ENCODE results near the gene DIABLO.

Gene DIABLO

DNA sequence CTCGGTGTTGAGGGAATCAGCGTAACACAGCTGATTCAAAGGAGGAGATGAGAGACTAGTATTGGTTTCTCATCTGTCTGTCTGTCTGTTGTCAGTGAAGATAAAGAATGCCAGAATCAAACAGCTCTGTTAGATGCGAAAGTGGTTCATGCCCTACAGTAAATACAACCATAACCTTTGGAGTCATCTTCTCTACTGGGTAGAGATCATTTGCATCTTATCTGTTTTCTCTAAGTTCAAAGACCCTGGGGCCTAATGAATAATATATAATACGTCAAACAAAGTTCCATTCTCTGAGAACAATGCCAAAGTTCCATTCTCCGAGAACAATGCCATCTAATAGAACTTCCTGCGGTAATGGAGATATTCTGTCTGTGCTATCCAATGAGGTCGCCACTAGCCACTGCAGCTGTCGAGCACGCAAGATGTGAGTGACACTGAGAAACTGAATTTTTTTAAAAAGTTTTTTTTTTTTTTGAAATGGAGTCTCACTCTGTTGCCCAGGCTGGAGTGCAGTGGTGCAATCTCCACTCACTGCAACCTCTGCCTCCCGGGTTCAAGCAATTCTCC lies 58.4 kb downstream of the DIABLO start:
- TF ChIP-seq, protein P1, sequence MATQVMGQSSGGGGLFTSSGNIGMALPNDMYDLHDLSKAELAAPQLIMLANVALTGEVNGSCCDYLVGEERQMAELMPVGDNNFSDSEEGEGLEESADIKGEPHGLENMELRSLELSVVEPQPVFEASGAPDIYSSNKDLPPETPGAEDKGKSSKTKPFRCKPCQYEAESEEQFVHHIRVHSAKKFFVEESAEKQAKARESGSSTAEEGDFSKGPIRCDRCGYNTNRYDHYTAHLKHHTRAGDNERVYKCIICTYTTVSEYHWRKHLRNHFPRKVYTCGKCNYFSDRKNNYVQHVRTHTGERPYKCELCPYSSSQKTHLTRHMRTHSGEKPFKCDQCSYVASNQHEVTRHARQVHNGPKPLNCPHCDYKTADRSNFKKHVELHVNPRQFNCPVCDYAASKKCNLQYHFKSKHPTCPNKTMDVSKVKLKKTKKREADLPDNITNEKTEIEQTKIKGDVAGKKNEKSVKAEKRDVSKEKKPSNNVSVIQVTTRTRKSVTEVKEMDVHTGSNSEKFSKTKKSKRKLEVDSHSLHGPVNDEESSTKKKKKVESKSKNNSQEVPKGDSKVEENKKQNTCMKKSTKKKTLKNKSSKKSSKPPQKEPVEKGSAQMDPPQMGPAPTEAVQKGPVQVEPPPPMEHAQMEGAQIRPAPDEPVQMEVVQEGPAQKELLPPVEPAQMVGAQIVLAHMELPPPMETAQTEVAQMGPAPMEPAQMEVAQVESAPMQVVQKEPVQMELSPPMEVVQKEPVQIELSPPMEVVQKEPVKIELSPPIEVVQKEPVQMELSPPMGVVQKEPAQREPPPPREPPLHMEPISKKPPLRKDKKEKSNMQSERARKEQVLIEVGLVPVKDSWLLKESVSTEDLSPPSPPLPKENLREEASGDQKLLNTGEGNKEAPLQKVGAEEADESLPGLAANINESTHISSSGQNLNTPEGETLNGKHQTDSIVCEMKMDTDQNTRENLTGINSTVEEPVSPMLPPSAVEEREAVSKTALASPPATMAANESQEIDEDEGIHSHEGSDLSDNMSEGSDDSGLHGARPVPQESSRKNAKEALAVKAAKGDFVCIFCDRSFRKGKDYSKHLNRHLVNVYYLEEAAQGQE (IDR thresholded peaks at IDR 0.05; ENCODE audit: low read depth): no peak
- no peak for TF ChIP-seq NFIC (IDR thresholded peaks at IDR 0.05)
- no peak for TF ChIP-seq TAF1 (IDR thresholded peaks at IDR 0.05; ENCODE audit: low read depth)
- no peak for TF ChIP-seq ZBTB7A (IDR thresholded peaks at IDR 0.05; ENCODE audit: low read depth)
- TF ChIP-seq, protein P2, sequence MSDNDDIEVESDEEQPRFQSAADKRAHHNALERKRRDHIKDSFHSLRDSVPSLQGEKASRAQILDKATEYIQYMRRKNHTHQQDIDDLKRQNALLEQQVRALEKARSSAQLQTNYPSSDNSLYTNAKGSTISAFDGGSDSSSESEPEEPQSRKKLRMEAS (IDR thresholded peaks at IDR 0.05): no peak
- TF ChIP-seq CEBPB (IDR thresholded peaks at IDR 0.05): no peak

DNA sequence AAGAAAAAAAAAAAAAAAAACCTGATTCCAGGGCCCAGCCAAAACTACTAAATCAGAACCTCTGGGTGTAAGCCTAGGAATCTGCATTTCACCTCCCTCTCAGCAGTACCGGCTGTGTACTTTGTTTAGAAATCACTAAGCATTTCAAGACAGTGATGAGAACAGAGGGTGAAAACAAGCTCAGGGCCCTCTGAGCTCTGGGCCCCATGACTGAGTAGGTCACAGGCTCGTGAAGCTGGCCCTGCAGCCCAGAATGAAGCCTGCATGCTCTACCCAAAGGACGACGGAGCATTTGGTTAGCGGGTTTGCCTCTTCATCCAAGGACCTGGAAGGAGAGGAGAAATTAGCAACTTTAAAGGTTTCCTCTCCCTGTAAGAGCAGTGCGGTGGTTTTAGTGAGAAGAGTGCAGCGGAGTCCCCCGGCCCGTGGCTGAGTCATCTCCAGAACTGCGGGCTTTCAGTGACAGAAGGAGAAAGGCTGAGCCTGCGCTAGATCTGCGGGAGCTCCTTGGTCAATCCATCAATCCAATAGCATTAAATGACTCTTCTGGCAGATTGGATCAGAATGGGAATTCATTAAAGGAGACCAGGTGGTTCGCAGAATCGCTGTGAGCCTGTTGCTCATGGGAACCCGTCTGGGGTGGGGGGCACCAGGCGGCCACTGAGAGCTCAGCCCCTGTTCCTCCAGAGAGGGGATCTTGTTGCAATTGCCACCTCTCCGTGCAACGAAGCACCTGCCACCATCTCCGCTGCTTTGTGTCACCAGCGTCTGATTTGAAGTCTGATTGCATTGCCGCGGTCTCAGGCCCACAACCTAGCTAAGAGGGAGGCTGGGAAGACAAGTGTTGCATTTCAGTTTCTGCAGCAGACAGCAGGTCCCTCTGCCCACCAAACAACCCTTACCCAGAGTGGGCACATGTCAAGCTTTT lies 59.2 kb downstream of the DIABLO start:
- no peak for TF ChIP-seq EP300 (IDR thresholded peaks at IDR 0.05; ENCODE audit: borderline replicate concordance)
- no peak for TF ChIP-seq FOXM1 (IDR thresholded peaks at IDR 0.05; ENCODE audit: borderline replicate concordance, low read depth)
- TF ChIP-seq RAD21 (IDR thresholded peaks at IDR 0.05; ENCODE audit: low read depth): no peak
- no peak for TF ChIP-seq TCF12 (IDR thresholded peaks at IDR 0.05; ENCODE audit: low read depth)

DNA sequence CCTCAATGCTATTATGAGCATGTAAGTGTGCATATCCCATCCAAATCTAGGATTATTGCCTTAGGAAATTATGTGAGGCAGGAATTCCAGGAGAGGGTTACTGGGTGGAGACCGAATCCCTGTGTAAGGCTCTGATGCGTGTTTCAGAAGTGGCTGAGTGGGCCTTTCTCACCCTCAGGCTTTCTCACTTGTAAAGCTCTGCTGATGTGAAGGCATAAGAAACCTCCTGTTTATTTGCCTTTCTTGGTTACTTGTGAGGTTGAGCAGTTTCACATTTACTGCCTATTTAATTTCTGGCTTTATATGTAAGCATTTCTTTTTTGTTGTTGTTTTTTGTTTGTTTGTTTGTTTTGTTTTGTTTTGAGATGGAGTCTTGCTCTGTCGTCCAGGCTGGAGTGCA lies 62.9 kb downstream of the DIABLO start:
- no peak for TF ChIP-seq ZBTB7A (IDR thresholded peaks at IDR 0.05; ENCODE audit: low read depth)
- TF ChIP-seq, protein P1 (IDR thresholded peaks at IDR 0.05; ENCODE audit: low read depth): no peak
- TF ChIP-seq TAF1 (IDR thresholded peaks at IDR 0.05; ENCODE audit: low read depth): no peak
- TF ChIP-seq FOXM1 (IDR thresholded peaks at IDR 0.05; ENCODE audit: borderline replicate concordance, low read depth): no peak
- no peak for TF ChIP-seq RAD21 (IDR thresholded peaks at IDR 0.05; ENCODE audit: low read depth)

DNA sequence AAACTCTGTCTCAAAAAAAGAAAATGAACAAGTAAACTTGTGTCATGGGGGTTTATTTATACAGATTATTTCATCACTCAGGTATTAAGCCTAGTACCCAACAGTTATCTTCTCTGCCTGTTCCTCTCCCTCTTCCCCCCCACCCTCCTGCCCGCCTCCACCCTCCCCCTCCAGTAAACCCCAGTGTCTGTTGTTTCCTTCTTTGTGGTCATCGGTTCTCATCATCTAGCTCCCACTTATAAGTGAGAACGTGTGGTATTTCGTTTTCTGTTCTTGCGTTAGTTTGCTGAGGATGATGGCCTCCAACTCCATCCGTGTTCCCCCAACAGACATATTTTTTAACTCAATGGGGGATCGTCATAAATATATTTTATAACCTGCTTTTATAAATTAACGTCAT lies 64.2 kb downstream of the DIABLO start:
- TF ChIP-seq EP300 (IDR thresholded peaks at IDR 0.05; ENCODE audit: borderline replicate concordance) (no peak), EGR1 (IDR thresholded peaks at IDR 0.05) (no peak), TAF1 (IDR thresholded peaks at IDR 0.05; ENCODE audit: low read depth) (no peak), FOXM1 (IDR thresholded peaks at IDR 0.05; ENCODE audit: borderline replicate concordance, low read depth) (no peak), CREB1 (IDR thresholded peaks at IDR 0.05; ENCODE audit: low read depth) (no peak), ZBTB7A (IDR thresholded peaks at IDR 0.05; ENCODE audit: low read depth) (no peak), NFIC (IDR thresholded peaks at IDR 0.05) (no peak)
- TF ChIP-seq, protein P3, sequence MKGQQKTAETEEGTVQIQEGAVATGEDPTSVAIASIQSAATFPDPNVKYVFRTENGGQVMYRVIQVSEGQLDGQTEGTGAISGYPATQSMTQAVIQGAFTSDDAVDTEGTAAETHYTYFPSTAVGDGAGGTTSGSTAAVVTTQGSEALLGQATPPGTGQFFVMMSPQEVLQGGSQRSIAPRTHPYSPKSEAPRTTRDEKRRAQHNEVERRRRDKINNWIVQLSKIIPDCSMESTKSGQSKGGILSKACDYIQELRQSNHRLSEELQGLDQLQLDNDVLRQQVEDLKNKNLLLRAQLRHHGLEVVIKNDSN (IDR thresholded peaks at IDR 0.05): no peak

DNA sequence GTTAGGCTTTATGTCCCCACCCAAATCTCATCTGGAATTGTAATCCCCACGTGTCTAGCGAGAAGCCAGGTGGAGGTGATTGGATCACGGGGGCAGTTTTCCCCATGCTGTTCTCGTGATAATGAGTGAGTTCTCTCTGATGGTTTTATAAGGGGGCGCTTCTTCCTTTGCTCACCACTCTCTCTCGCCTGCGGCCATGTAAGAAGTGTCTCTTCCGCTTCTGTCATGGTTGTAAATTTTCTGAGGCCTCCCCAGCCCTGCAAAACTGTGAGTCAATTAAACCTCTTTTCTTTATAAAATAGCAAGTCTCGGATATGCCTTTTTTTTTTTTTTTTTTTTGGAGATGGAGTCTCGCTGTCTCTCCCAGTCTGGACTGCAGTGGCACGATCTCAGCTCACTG lies 65.1 kb downstream of the DIABLO start:
- TF ChIP-seq, protein P1 (IDR thresholded peaks at IDR 0.05; ENCODE audit: low read depth): no peak
- no peak for TF ChIP-seq YY1 (IDR thresholded peaks at IDR 0.05; ENCODE audit: low read depth)
- no peak for TF ChIP-seq CREB1 (IDR thresholded peaks at IDR 0.05; ENCODE audit: low read depth)
- no peak for TF ChIP-seq FOXM1 (IDR thresholded peaks at IDR 0.05; ENCODE audit: borderline replicate concordance, low read depth)
- TF ChIP-seq RAD21 (IDR thresholded peaks at IDR 0.05; ENCODE audit: low read depth): no peak
- TF ChIP-seq CEBPB (IDR thresholded peaks at IDR 0.05): no peak
- no peak for TF ChIP-seq EP300 (IDR thresholded peaks at IDR 0.05; ENCODE audit: borderline replicate concordance)
- no peak for TF ChIP-seq TAF1 (IDR thresholded peaks at IDR 0.05; ENCODE audit: low read depth)
- TF ChIP-seq NFIC (IDR thresholded peaks at IDR 0.05): no peak
- TF ChIP-seq TCF12 (IDR thresholded peaks at IDR 0.05; ENCODE audit: low read depth): no peak
- TF ChIP-seq, protein P3 (IDR thresholded peaks at IDR 0.05): no peak
- no peak for TF ChIP-seq EGR1 (IDR thresholded peaks at IDR 0.05)
- TF ChIP-seq TEAD4 (IDR thresholded peaks at IDR 0.05): no peak
- TF ChIP-seq, protein P2 (IDR thresholded peaks at IDR 0.05): no peak
- no peak for TF ChIP-seq ZBTB7A (IDR thresholded peaks at IDR 0.05; ENCODE audit: low read depth)
